Renal cortical epithelial cell (primary cell): ENCODE measurements around the gene ANXA3. TPM values are rescaled to one million over a fixed set of nuclear protein-coding genes. Genes with fewer than 3 reads are reported as not detected.
A peak's percentile ranks its signal among the peaks of the same experiment; 100 is the strongest.
"Not testable (repeated sequence)": the region's sequence is repeated elsewhere in the genome, so short reads cannot be mapped to it uniquely, and the experiment has no call there.

Source experiments
- DNase-seq: peaks from one replicate; pipeline ENCODE4 v3.0.0-alpha.2; 2011; ENCODE audit warnings: low read depth
- total RNA-seq: library from RNA; depleted of rRNA; stranded (reverse); fragments of >200 nt; gene quantifications from 2 replicates; pipeline ENCODE4 v1.2.3, GENCODE V29; 2014

ANXA3 gene
- total RNA-seq, 1 donor from 2014 or later: 195 TPM

DNA sequence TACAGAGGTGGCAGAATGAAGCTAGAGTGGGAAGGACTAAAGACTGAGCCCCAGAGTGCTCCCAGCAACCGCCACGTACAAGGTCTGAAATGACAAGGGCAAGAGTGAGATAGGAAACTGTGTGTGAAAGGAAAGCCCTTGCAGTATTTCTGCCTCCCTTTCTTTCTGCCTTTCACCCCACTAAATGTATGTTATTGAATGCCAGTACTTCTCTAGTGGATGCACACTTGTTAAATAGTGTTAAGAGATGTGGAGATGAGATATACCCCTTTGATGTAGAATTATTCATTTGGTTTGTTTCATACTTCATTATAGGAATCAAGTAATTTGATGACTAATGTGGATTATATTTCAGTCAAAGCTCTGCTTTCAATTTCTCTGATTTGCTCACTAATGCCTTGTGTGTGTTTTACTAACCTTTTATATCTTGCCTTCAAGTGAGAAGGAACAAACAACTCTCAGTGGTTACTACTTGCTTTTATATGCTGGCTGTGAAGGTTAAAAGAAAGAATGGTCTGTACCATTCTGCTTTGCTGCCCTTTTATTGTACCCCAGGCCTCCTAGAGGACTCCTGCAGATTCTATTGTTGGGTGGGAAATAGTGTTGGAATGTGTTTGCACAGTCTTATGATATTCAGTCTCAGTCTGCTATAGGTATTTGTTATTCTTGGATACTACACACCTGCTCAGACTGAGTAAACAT lies 8.0 kb upstream of the ANXA3 start:
- DNase-seq: peak; percentile 47

DNA sequence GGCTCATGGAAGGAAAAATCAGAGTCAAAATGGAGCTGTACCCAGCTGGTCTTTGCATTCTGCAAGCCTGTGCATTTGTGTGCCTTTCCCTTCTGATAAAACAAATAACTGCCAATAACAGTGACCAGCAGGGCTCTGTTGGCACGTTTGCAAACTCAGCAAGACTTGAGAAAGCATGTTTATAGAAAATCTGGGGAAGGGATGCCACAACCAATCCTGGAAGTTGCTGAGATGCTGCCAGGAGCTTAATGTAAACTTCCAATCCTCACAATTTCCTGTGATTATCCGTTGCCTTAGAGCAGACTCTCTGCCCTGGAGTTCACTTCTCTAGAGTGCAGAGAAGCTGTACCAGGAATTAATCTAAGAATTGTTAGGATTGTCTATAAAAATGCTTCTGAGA lies 6.9 kb upstream of the ANXA3 start:
- no peak for DNase-seq

DNA sequence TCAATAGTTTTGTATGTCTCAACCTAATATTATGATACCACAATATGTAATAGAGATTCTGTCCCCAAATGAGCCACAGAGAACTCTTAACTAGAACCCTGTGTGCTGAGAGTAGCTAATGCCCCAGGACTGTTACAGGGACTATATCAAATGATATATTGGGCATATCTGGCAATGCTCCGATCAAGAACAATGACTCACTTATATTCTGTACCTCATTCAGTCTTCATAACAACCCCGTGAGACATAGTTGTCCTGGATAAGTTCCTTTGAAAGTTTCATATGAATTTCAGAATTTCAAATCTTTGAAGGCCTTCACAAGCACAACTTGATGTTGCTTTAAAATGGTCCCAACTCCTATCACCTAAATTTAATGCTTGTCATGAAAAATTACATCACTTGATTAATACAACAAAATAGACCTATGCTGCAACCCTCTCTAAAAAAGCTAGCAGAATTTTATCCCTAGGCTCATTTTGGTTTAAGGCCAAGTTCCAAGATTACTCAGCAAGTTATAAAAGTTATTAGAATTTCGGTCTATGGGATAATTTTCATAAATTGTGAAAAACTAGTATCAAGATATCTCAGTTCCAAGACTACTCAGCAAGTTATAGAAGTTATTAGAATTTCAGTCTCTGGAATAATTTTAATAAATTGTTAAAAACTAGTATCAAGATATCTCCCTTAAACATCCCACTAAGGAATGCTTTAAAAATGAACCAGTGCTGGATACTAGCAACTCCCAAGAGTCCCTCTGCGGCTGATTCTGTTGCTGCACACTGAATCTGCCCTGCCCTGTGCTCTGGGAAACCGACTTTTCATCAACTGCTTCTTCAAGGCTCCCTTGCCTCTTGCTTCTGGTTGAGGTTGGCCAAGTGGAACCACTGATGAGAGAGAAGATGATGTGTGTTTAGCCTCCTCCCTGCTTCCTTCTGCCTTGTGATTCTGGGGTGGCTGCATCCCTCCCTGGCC lies 6.0 kb upstream of the ANXA3 start:
- DNase-seq: no peak

DNA sequence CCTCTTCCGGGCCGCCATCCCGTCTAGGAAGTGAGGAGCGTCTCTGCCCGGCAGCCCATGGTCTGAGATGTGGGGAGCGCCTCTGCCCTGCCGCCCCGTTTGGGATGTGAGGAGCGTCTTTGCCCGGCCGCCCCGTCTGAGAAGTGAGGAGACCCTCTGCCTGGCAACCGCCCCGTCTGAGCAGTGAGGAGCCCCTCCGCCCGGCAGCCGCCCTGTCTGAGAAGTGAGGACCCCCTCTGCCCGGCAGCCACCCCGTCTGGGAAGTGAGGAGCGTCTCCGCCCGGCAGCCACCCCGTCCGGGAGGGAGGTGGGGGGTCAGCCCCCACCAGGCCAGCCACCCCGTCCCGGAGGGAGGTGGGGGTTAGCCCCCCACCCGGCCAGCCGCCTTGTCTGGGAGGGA lies 3.7 kb upstream of the ANXA3 start:
- DNase-seq: not testable (repeated sequence)

DNA sequence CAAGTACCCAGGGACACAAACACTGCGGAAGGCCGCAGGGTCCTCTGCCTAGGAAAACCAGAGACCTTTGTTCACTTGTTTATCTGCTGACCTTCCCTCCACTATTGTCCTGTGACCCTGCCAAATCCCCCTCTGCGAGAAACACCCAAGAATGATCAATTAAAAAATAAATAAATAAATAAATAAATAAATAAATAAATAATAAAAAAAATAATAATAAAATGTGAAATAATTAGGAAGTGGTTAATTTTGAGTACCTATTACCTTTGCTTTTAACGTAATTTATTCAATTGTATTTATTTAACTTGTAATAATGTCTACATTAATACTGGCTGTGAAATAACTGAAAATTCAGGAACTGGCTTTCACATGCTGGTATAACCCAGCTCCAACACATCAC lies 2.7 kb upstream of the ANXA3 start:
- DNase-seq: not testable (repeated sequence)

DNA sequence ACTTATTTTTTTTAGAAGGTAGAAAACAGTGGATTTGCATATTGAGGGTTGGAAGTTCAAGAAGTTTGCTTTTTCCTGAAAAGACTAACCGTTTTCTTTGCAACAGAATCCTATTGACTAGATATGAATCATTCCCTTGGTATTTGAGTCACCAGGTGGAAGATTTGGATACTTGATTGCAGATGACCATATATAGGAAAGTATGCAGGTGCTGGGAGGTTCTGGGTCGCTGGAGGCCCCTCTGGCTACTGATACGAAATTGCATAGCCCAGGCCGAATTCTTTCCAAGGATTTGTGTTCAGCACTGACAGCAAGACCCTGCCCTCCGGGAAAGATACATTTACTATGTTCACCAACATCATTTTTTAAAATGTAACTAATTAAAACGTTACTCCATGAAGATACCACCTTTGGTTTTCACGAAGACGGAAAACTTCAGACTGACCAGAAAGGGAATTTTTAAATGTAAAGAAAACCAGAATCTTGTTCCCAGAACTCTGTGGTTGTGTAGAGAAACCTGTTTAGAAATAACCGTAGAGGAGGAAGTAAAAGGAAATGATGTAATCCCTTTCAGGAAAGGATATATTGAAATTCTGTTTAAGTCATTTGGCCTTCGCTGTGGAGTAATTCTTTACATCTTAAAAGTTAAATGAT lies 946 bp downstream of the ANXA3 start:
- DNase-seq: peak; percentile 96

DNA sequence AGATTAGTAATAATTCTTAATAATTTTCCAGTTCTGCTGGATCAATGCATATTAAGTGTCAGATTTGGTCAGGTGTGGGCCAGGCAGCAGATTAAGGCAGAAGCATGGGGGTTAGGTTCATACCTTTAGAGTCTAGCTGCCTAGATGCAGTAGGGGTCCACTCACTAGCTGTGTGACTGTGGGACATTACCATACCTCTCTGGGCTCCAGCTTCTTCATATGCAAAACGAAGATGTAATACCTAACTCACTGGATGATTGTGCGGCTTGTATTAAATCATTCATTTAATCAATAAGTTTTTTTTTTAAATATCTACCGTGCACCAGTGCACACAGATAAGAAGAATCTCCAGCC lies 1.4 kb downstream of the ANXA3 start:
- no peak for DNase-seq

DNA sequence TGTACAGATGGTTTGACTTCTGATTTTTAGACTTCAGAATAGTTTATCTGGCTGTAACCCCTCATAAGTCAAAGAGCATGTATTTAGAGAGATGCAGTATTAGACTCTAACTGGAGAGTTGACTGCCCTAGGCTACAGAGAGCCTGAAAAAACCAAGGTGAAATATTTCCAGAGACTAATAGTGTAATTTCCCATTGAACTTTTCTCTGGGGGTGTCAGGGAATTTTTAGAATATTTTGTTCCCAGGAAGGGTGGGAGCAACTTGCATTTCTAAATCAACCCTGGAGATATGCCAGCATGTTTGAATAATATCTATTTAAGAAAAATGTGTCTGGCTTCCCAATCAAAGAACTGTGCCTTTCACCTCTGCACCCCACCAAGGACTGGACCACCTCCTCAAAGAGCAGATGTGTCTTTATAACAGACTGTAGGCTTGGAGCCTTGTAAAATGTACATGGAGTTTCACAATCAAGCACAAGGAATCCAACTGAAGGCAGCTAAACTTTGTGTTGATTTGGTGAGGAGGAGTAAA lies 2.0 kb downstream of the ANXA3 start:
- no peak for DNase-seq

DNA sequence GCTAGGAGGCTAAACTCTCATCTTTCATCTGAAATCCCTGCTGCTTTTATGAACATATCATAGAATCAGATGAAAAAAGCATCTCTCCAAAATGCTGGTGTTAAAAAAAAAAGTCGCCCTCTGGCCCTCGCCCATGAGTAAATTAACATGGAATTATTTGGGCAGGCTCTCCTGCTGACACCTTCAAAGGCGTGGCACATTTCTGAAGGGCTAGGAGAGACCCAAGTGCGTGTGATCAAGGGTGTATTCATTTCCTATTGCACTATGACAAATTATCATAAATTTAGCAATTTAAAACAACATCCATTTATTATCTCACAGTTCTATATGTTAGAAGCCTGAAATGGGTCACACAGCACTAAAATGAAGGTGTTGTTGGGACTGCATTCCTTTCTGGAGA lies 5.1 kb downstream of the ANXA3 start:
- no peak for DNase-seq

DNA sequence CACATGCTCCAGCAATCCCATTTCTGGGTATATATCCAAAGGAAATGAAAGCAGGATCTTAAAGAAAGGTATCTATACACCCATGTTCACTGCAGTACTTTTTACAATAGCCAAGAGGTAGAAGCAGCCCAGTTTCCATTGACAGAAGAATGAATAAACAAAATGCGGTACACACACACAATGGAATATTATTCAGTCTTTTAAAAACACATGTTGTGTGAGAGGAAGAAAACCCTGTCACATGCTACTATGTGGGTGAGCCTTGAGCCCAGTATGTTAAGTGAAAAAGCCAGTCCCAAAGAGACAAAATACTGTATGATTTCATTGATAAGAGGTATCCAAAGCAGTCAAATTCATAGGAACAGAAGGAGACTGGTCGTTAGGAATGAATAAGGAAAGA lies 6.3 kb downstream of the ANXA3 start:
- no peak for DNase-seq

DNA sequence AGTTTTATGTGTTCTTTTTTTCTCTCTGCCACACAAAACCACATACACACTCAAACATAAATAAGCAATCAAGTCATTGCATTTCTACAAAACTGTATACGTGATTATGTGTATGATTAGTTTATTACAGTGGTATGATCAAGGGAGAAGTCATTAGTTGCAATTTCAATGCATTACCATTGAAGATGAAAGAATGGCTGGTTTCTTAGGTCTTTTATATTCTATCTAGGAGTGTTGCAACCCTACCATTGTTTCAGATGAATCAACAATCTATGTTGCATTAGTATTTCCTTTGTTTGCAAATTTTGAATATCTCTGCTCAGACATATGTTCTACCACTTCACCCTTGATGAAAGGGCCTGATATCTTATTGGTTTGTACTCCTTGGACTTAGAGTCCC lies 6.8 kb downstream of the ANXA3 start:
- DNase-seq: no peak

DNA sequence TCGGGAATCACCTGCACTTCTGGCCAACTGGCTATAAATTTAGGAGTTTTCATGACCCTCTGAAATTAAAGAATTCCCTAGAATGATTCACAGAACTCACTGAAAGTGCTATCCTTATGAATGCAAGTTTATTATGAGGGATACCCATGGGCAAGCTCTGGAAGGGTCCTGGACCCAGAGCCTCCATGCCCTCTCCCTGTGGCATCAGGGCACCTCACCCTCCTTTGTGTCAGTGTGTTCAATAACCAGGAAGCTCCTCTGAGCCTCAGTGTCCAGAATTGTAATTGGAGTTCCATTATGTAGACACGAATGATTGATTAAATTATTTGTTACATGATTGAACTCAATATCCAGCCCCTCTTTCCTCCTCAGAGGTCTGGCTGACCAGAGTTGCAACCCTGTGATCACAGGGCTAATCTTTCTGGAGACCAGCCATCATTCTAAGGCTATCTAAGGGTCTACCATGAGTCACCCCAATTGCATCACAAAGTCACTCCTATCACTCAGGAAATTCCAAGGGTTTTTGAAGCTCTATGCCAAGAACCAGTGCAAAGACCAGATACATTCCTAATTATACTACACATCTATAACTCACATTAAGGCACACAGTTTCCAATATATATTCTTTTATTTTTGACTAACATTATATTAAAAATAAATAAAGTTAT lies 8.9 kb downstream of the ANXA3 start:
- DNase-seq: peak; percentile 80

DNA sequence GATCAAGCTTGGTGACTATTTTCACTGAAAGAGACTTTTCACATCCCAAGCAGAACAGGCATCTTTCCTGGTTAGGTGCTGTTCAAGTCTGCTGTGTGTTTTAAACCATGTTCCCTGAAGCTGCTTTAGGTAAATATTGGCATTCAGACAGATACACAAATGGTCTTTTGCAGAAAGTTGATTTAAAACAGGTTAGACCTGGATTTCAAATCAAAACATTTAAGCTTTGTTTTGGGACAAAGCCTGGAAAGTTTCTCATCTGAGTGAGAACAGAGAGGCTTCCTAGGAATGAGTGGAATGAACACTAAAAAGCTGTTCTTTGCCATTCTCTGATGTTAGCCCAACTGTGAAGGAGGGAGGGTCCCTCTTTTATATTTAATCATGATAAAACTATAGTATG lies 10.1 kb downstream of the ANXA3 start:
- peak; percentile 56 for DNase-seq

DNA sequence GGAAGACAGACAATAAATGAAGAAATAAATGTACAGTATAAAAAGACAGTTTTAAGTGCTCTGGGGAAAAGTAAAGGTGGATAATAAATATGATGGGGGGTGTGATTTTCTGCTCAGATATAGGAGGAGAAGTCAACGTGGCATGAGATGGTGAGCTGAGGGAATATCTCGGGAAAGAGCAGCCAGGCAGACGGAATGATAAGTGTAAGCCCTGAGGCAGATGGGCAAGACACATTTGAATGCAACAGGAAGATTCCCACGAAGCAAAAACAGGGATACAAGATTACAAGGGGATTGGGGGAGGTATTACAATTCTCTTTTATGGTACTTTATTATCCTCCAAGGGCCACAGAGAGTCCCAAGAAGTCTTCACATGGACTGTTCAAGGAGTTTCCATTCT lies 11.1 kb downstream of the ANXA3 start:
- DNase-seq: no peak

DNA sequence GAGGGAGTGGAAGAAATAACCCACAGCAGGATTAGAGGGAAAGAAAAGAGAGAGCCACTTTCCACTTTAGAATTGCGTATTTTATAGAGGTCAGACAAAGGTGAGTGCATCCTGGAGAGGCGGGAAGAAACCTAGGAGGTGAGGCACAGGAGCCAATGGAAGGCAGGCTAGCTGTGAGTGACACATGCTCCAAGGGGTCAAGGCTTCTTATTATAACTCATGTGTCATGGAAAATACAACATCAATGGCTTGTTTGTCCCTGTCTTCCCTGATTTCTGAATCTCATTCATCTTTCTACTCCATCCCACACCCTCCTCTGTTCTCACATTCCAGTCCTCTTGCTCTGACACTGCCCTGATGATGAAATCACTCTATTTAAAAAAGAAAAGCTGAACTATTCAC lies 14.4 kb downstream of the ANXA3 start:
- DNase-seq: peak; percentile 68

DNA sequence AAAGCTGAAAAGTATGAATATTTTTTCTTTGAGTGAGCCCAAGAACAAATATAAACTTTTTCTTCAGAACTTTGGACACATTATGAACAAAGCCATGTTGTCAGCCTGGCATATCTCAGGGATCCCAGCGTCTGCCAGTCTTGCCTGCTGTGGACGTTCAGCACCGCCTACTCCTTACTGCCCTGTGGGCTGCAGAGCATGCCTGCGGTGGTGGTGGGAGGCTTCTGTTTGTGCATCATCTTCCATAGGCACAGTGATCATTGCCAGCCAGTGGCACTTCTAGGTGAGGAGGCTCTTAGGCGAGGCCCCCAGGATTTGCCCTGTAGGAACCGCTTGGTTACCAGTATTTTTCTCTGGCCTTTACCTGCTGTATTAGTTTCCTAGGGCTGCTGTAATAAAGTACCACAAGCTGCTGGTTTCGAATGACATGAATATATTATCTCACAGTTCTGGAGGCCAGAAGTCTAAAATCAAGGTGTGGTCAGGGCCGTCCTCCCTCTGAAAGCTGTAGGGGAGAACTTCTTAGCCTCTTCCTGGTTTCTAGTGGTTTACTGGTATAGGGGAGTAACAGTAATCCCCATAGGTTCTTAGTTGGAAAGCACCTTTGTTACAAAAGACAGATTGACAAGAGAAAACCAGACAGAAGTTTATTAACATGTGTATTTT lies 15.4 kb downstream of the ANXA3 start:
- DNase-seq: no peak

DNA sequence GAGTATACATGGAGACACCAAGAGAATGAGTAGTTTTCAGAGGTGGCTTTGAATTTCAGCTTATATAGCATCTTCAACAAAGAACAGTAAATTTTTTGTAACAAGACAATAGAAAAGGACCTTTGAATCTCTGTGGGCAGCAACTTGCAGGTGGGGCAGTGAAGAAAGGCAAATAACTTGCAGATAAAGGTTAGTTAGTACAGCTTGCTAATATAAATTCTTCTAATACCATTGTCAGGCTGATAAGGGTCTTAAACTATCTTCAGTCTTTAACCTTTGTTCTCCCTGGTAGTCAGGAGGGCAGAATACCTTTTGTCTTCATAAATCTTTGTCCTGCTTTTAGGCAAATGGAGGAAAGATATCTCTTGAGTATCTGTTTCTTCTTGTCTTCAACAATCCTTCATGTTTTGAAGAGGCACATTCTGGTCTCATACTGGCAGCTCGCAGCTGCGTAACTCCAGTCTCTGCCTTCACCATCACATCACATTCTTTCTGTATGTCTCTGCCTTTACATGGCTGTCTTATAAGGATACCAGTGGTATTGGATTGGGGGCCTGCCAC lies 16.0 kb downstream of the ANXA3 start:
- DNase-seq: no peak

DNA sequence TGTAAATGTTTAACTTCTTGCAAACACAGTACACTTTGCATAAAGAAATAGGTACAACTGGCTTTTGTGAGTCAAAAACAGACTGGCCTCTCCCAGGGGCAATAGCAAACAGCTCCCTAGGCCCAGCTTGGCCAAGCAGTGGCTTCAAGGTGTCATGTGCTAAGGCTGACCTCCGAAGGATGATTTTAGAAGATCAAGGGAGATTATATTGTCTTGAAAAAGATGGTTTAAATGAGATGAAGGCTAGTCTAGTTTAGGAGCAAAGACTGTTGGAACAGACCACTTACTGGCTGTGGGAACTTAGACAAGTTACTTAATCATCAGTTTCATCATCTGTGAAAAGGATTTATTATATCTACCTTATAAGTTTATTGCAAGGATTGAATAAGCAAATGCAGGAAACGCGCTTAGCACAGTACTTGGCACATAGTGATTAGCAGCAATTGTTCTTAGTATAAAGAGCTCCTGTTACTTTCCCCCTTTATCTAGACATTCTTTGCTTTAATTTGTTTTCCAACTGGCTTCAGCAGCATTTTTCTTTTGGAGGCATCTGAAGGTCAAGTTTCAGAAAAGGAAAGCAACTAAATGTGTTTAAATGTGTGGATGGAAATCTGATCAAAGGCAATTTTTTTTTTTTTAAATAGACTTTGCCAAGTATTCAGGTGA lies 17.2 kb downstream of the ANXA3 start:
- DNase-seq: no peak

DNA sequence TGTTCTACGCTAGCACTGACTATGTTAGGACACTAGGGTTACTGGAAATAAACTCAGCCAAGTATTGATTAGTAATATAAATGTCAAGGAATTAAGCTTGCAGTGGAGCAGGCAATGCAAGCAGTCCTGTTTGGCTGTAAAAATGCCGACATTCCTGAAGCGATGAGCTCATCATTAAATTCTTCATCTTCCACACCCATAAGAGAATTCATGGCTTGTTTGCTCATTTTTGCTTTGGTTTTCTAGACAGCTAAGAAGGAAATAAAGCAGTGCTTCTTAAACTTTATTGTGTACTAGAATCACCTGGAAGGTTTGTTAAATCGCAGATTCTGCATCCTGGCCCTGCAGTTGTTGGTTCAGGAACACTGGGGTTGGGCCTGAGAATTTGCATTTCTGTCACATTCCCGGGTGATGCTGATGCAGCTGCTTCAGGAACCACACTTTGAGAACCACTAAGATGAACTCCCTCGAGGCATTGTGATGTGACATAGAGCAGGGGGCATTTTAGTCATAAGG lies 17.8 kb downstream of the ANXA3 start:
- DNase-seq: peak; percentile 91

DNA sequence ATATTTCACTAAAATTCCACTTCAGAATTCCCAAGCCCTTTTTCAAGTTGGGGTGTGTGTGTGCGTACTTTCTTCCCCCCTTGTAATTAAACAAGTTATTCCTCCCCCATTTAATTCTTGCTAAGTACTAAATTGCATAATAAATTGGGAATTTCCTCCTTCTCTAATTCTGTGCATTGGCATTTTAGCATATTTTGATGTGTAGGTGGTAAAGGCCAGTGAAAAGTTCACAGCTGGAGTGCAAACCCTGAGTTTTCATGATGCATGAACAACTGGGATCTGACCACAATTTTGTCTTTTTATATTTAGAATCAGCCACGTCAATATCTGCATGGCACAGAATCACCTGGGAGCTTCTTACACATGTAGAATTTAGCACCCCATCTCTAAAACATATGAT lies 18.5 kb downstream of the ANXA3 start:
- DNase-seq: no peak
